Erythroblast (primary cell): Measurements from ENCODE around the gene VAV1.

Source experiments
- GATA1 ChIP-seq: IDR thresholded peaks from 2 replicates; pipeline ENCODE4 v1.6.1; 2011; ENCODE audit warnings: low read depth, mild to moderate bottlenecking, control low read depth, low read length, moderate library complexity
- POLR2A ChIP-seq: IDR thresholded peaks from 2 replicates; pipeline ENCODE4 v1.6.1; 2011; ENCODE audit warnings: mild to moderate bottlenecking, low read length

- TF ChIP-seq POLR2A, result no peak
- no peak for TF ChIP-seq GATA1
Observed at GRCh38 chr19:6877766-6878165, 105.3 kb downstream of the VAV1 start.
